Activated CD4-positive, CD25-positive, alpha-beta regulatory T cell treated with anti-CD3 and anti-CD28 coated beads, Interleukin-2, amount 50 U/mL, for 16 hours (primary cell): ENCODE measurements around the gene PGAM2.
"Not testable (repeated sequence)": the region's sequence is repeated elsewhere in the genome, so short reads cannot be mapped to it uniquely, and the experiment has no call there.

Experiments
- DNase-seq: peaks from one replicate; pipeline ENCODE4 v3.0.0-alpha.2; 2020; ENCODE audit warnings: low read depth, low spot score

The PGAM2 gene

GRCh38 chr7:44051611-44052220 is 13.7 kb downstream of the PGAM2 start:
- DNase-seq = no peak

DNA sequence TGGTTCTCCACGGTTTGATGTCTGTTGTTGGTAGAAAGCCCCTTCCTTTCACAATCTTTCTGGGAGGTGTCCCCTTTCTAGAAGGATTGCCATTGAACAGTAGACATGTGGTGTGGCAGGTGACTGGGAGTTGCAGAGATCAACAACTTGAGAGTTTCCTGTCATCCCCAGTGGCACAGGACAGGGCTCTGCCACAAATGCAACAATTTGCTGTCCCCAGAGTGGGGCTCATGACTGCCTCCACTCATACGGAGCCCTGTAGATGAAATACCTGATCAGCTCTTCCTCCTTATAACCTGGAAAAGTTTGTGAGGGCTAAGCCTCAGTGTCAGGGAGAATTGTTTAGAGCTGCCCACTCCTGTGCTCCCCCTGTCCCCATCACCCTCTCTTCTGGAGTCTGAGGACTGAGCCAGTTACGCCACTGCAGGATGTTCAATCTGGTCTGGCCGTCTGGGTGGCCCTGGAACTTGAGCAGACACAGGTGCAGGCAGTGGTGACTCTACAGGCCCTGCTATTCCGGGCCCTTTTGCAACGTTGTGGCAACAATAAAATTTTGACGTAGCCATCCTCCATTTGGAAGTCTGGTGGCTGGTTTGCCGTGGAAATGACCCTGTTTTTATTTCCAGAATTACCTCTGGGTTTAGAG is 14.3 kb downstream of the PGAM2 start:
- no peak for DNase-seq

- DNase-seq = no peak
Measured at GRCh38 chr7:44050121-44050914, 15.0 kb downstream of the PGAM2 start.

DNA sequence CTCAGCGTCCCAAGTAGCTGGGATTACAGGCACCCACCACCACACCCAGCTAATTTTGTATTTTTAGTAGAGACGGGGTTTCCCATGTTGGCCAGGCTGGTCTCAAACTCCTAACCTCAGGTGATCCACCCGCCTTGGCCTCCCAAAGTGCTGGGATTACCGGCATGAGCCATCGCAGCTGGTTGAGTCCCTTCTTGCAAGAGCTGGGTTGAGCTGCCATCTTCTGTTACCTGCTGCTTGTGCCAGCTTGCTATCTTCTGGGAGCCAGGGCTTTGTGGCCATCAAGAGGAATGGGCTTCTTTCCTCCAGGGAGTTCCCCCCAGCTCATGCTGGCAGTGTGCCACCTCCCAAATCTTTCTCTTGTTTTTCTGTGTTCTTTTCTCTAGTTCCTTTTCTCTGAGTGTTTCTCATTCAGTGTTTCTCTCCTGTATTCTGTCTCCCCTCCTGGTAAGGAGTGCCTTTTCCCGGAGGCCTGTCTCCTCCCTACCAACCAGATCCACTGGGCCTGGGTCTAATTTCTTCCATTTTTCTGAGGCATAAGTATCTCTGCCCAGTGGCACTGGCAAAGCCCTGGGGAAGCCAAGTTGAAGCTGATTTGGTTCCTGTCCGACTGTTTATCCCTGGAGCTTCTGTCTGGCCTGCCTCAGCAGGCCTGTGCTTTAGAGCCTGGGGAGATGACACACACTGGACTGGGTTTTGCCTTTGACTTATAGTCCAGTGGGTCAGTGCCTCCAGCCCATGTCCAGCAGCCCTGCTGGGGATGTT is 17.2 kb downstream of the PGAM2 start:
- no peak for DNase-seq

DNA sequence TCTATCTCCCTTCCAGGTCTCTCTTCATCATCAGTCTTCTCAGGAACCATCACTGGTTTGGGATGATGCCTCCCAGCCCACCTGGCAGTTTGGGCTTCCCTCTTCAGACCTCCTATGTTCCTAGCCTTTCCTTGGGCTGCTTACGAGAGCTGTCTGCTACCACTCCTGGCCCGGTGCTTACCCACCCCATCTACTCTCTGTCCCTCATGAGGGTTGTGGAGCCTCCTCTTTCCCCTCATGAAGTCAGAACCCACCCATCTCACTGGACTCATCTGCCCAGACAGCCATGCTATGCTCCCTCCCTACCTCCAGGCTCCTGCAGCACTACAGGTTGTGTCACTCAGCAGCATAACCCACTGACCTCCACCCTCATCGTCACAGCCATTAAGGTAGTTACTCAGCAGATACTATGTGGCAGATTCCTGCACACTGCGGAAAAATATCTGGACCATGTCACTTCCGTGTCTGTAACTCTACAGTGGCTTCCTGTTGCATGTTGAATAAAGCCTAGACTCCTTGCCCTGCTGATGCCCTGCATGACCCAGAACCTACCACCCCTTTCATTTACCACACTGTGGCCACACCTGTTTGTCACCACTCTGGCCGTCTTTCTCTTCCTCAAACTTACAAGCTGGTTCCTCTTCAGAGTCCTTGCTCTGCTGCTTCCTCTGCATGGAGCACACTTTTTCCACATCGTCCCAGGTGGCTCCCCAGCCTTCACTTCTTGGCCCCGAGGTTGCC is 18.9 kb downstream of the PGAM2 start:
- no peak for DNase-seq

- no peak for DNase-seq
Measured at GRCh38 chr7:44045226-44046014, 19.9 kb downstream of the PGAM2 start.

DNA sequence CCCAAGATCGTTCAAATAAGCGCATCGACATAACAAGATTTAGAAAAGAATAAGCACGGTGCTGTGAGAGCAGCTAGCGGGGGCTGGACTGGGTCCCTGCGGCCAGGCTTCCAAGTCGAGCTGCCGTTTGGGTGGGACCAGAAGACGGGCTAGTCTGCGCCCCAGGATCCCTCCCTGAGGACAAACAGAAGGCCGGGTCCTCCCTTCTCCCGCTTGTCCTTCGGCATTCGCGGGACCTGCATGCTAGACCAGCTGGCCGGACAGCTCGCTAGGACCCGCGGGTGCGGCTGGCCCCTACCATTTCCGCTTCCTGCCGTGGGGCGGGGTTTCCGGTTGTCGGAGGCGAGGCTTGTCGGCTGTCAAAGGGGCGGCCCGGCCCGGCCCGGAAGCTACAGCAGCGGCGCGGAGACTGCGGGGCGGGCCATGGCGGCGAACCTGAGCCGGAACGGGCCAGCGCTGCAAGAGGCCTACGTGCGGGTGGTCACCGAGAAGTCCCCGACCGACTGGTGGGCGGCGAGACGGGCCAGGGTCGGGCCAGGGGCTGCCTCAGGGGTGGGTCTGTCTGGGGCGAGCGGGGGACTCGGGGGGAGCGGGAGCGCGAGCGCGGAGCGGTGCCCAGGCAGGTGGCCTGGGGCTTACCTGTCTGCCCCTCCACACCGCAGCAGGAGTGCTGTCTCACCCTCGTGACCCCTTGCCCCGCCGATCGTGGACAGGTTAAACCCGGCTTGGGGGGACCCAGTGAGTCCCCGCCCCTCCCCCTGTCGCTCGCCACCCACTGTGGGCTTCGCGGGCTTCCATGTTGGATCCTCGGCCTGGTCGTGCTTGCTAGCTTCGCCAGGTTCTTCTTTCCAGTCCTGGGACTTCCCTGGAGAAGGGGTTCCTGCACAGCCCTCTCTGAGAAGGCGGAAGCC is 20.8 kb downstream of the PGAM2 start, which contains the start of gene DBNL:
TSS of gene DBNL (plus strand) at position 388 of the 911 bp plus-strand sequence. CDS start at position 424, 36 bp downstream.
- DNase-seq = peak; percentile 88

DNA sequence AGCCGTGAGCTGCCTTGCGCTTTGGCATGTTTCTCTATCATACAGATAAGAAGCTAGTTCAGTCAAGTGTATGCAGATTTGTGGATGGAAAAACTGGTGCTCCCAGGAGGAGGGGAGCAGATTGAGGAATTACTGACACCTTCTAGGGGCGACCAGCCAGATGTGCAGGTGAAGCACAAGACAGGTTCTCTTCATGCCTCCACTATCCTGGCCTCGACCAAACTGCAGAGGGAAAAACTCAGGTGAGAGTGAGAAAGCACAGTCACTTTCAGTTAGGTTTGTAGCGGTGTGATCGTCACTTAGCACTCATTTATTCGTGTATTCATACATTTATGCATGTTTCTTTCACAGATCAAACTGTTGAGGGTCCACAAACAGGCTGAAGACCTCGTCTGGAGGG is 21.5 kb downstream of the PGAM2 start:
- no peak for DNase-seq

DNA sequence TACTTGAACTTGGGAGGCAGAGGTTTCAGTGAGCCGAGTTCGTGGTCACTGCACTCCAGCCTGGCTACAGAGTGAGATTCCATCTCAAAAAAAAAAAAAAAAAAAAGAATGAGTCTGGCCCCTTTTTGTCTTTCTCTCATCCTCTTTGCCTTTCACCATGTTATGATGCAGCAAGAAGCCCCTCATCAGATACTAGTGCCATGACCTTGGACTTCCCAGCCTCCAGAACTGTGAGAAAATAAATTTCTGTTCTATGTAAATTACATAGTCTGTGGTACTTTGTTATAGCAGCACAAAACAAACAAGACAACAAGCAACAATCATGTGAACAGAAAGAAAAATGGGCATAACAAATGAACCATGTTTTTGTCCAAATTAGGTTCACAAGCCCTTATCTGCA is 23.1 kb downstream of the PGAM2 start:
- no peak for DNase-seq

DNA sequence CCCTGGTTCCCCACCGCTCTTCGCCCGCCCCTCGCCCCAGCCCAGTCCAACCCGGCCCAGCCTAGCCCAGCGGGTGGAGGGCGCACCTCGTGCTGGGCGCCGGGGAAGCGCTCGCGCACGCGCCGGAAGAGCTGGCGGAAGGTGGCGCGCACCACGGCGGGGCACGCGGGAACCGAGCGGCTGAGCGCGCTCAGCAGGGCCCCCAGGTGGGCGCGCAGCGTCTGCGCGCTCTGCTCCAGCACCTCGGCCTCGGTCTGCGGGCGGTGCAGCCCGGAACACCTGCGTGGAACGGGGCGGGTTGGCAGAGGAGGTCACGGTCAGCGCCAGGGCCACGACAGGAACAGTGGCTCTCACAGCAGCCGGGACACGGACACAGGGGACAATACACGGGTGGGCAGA is 24.9 kb downstream of the PGAM2 start:
- DNase-seq = peak; percentile 34

DNA sequence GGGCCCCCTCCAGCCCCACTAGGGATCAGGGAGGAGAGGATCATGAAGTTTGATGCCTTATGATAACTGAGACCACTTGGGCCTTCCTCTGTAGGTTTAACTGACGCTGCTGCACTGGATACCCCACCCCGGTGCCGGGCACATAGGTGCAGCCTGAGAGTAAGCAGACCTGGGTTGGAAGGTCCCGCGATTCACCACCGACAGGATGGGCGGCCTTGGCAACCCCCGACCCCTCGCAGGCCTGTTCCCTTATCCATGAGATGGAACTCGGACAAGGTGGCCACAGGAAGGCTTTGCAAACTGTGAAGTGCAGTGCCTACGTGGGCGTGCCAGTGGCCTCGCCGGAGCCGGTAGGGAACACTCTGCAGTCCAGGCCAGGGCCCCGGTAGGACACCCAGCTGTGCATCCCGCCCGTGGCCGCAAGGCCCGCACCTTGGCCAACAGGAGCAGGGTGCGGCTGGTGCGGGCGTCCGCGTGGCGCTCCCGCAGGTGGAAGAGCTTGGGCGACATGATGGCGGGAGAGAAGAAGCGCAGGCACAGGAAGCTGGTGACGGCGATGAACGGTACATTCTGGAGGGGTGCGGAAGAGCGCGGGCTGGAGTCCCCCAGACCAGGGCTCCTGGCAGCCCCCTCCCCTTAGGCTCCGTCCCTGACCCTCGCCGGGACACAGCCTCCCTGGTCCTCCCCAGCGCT is 25.4 kb downstream of the PGAM2 start:
- DNase-seq = not testable (repeated sequence)

GRCh38 chr7:44038961-44039558 is 26.3 kb downstream of the PGAM2 start:
- peak; percentile 62 for DNase-seq

DNA sequence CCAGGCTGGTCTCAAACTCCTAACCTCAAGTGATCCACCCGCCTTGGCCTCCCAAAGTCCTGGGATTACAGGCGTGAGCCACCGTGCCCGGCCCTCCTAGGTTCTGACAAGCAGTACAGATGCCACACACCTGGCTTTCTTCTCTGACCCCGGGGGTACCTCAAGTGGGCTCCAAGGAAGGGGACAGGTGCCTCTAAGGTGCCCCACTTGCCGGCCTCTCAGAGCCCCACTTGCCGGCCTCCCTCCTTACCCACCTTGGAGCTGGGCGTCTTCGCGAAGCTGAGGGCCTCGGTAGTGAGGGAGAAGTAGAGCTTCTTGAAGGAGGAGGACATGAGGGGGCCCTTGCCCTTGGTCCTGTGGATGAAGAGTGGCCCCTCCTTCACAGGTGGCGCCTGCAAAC is 26.8 kb downstream of the PGAM2 start:
- DNase-seq = not testable (repeated sequence)

DNA sequence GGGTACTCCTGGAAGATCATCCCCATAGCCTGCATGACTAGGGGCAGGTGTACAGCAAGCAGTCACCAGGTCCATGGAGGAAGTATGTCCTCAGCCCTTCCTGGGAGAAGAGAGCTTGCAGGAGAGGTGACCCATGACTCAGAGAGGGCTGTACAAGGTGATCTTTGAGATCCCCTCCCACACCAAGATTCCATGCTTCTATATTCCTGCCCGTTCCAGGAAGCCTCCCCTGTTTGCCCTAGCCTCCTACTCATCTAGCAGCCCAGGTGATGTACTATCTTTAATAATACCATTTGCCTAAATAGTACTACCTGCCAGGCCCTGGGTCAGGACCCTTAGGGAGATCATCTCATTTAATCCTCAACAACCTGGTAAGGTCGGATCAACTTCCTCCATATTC is 27.4 kb downstream of the PGAM2 start:
- DNase-seq = not testable (repeated sequence)

DNA sequence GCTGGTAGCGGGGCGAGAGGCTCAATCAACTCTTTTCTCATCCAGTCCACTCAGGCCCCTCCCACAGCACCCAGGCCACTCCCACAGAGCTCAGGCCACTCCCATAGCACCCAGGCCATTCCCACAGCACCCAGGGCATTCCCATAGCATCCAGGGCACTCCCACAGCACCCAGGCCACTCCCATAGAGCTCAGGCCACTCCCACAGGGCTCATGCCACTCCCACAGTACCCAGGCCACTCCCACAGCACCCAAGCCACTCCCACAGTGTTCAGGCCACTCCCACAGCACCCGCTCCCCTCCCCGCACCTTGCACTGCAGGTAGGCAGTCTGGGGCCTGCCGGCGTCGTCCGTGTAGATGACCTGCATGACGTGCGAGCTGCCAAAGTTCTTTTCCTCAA is 29.0 kb downstream of the PGAM2 start:
- DNase-seq = not testable (repeated sequence)

DNA sequence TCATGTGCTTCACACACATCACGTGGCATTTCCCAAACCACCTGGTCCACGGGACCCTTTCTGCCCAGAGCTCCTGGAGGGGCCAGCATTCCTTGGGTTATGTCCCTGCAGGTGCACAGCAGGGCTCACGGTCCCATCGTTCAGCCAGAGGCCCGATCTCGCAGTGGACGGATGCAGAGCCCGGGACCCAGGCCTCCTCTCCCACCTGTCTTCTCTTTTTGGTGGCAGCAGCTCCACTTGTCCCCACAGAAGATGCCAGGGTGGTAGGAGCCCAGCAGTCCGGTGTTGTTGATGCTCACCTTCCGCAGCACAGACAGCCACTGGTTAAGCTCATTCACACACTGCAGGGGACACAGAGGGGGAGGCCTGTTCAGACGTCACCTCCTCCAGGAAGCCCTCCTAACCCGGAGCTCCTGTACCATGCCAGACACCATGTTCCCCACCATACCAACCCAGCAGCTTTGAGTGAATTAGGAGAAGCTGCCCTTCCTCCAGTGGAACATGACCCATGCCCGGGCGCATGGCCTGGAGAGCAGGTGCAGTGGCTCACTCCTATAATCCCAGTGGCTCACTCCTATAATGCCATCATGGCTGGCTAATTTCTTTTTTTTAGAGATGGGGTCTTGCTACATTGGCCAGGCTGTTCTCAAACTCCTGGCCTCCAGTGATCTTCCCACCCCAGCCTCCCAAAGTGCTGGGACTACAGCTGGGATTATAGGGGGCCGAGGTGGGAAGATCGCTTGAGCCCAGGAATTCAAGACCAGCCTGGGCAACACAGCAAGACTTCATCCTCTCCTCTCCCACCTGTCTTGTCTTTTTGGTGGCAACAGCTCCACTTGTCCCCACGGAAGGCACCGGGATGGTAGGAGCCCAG is 31.2 kb downstream of the PGAM2 start:
- DNase-seq = not testable (repeated sequence)

GRCh38 chr7:44032031-44032430 is 33.3 kb downstream of the PGAM2 start:
- DNase-seq = not testable (repeated sequence)
